HG03139 (cell line): ENCODE data around the gene TACR2.

Experiments used
- ATAC-seq: cut with Tn5 transposase; IDR thresholded peaks from one replicate; pipeline ENCODE4 v1.9.1; 2021; ENCODE audit not compliant: unreplicated experiment

TACR2 gene

GRCh38 chr10:69377191-69377590 lies 39.5 kb downstream of the TACR2 start:
- ATAC-seq, result no peak

- ATAC-seq, result no peak
These were observed 40.1 kb downstream of the TACR2 start for GRCh38 chr10:69376662-69377061.

- ATAC-seq, result no peak
These were observed 41.2 kb downstream of the TACR2 start for GRCh38 chr10:69375307-69376151.

GRCh38 chr10:69374931-69375306 lies 41.8 kb downstream of the TACR2 start:
- no peak for ATAC-seq

- ATAC-seq, result no peak
These were observed 42.5 kb downstream of the TACR2 start for GRCh38 chr10:69374242-69374641.

- no peak for ATAC-seq
These were observed 44.4 kb downstream of the TACR2 start for GRCh38 chr10:69372126-69372980.

- no peak for ATAC-seq
These were observed 49.2 kb downstream of the TACR2 start for GRCh38 chr10:69367469-69367868.

- ATAC-seq, result no peak
These were observed 50.0 kb downstream of the TACR2 start for GRCh38 chr10:69366738-69367137.

GRCh38 chr10:69364232-69364940 lies 52.3 kb downstream of the TACR2 start:
- no peak for ATAC-seq

GRCh38 chr10:69363666-69364065 lies 53.1 kb downstream of the TACR2 start:
- no peak for ATAC-seq

- ATAC-seq, result no peak
These were observed 54.2 kb downstream of the TACR2 start for GRCh38 chr10:69362471-69362954.

GRCh38 chr10:69361303-69361614 lies 55.5 kb downstream of the TACR2 start:
- ATAC-seq, result no peak

GRCh38 chr10:69360485-69361302 lies 56.0 kb downstream of the TACR2 start:
- ATAC-seq, result no peak

GRCh38 chr10:69359594-69359993 lies 57.1 kb downstream of the TACR2 start:
- no peak for ATAC-seq

GRCh38 chr10:69359148-69359547 lies 57.6 kb downstream of the TACR2 start:
- no peak for ATAC-seq

- no peak for ATAC-seq
These were observed 58.4 kb downstream of the TACR2 start for GRCh38 chr10:69358148-69358795.

- ATAC-seq, result no peak
These were observed 60.5 kb downstream of the TACR2 start for GRCh38 chr10:69356187-69356586.

GRCh38 chr10:69353977-69354635 lies 62.6 kb downstream of the TACR2 start:
- ATAC-seq, result no peak
